K562 (cell line): Measurements from ENCODE around the gene SHROOM3. TPM values are rescaled to one million over a fixed set of nuclear protein-coding genes. Genes with fewer than 3 reads are reported as not detected.
A peak's percentile ranks its signal among the peaks of the same experiment; 100 is the strongest.

ENCODE experiments used
- BACH1 ChIP-seq: fragments of 200-800 bp; sonication (Bioruptor generic); IDR thresholded peaks from 2 replicates; pipeline ENCODE4 v1.6.1; 2016; ENCODE audit warnings: missing genetic modification characterization, missing compliant biosample characterization
- GTF2E2 ChIP-seq: fragments of 200-800 bp; sonication (Bioruptor generic); IDR thresholded peaks from 2 replicates; pipeline ENCODE4 v1.6.1; 2016; ENCODE audit warnings: missing genetic modification characterization, missing compliant biosample characterization
- HDAC6 ChIP-seq: IDR thresholded peaks from 2 replicates; pipeline ENCODE4 v1.6.1; 2012; ENCODE audit warnings: low read depth, mild to moderate bottlenecking, control low read depth, inconsistent platforms, low read length, moderate library complexity
- HOXB6 ChIP-seq: fragments of 250-450 bp; sonication (Bioruptor Pico); IDR thresholded peaks from 2 replicates; pipeline ENCODE4 v1.5.1; 2022; ENCODE audit warnings: mild to moderate bottlenecking, borderline replicate concordance
- KDM4B ChIP-seq, 2 experiments: fragments of 450-650 bp in 1 of 2; sonication (generic) in 1 of 2; IDR thresholded peaks; 2 replicates each; pipeline ENCODE4 v1.6.1; 2016 to 2017; ENCODE audit warnings: borderline replicate concordance in 2 of 2, antibody characterized with exemption in 1 of 2, low read depth in 1 of 2, mild to moderate bottlenecking in 1 of 2
- MEF2D ChIP-seq: conservative IDR thresholded peaks from 2 replicates; pipeline ENCODE4 v1.6.1; 2016; ENCODE audit warnings: low read depth, missing genetic modification characterization, missing compliant biosample characterization
- NEUROD1 ChIP-seq: fragments of 150-350 bp; IDR thresholded peaks from 2 replicates; pipeline ENCODE4 v1.6.1; 2014; ENCODE audit warnings: borderline replicate concordance, low read length, low read depth; ENCODE audit not compliant: partially characterized antibody
- NFYB ChIP-seq: IDR thresholded peaks from 2 replicates; pipeline ENCODE4 v1.6.1; 2011; ENCODE audit warnings: mild to moderate bottlenecking, moderate library complexity; ENCODE audit not compliant: insufficient read length; ENCODE audit errors: extremely low read depth
- NR3C1 ChIP-seq: sonication (generic); formaldehyde crosslinking; IDR thresholded peaks from 2 replicates; pipeline ENCODE4 v1.8.1; 2022; ENCODE audit warnings: missing genetic modification reagents
- NRF1 ChIP-seq, 2 experiments: fragments of 450-650 bp; IDR thresholded peaks in 1 of 2; conservative IDR thresholded peaks in 1 of 2; 2 replicates each; pipeline ENCODE4 v1.6.1; 2014; ENCODE audit warnings: mild to moderate bottlenecking in 2 of 2
- SAFB2 ChIP-seq: fragments of 200-400 bp; formaldehyde crosslinking; IDR thresholded peaks from 2 replicates; pipeline ENCODE4 v1.6.1; 2018; ENCODE audit warnings: borderline replicate concordance, low read length, low read depth, moderate library complexity; ENCODE audit not compliant: severe bottlenecking
- SIN3A ChIP-seq, 2 experiments: fragments of 150-350 bp in 1 of 2; IDR thresholded peaks; 2 replicates each; pipeline ENCODE4 v1.6.1; 2011 to 2016; ENCODE audit warnings: borderline replicate concordance in 2 of 2, low read depth in 2 of 2, low read length in 2 of 2, mild to moderate bottlenecking in 2 of 2, moderate library complexity in 2 of 2; ENCODE audit not compliant: control insufficient read depth in 1 of 2
- ZNF12 ChIP-seq: sonication (generic); formaldehyde crosslinking; IDR thresholded peaks from 2 replicates; pipeline ENCODE4 v1.4.0; 2020; ENCODE audit warnings: mild to moderate bottlenecking, missing genetic modification reagents
- ZNF134 ChIP-seq: fragments of 250-450 bp; sonication (Bioruptor Pico); conservative IDR thresholded peaks from 2 replicates; pipeline ENCODE4 v1.4.0; 2020
- ZNF274 ChIP-seq: IDR thresholded peaks from 2 replicates; pipeline ENCODE4 v1.6.1; 2011; ENCODE audit warnings: low read depth, mild to moderate bottlenecking, low read length, moderate library complexity, borderline replicate concordance
- ZNF282 ChIP-seq: sonication (generic); formaldehyde crosslinking; IDR thresholded peaks from 2 replicates; pipeline ENCODE4 v1.8.1; 2023; ENCODE audit warnings: missing genetic modification reagents
- ZNF41 ChIP-seq: fragments of 250-450 bp; sonication (Bioruptor Pico); conservative IDR thresholded peaks from 2 replicates; pipeline ENCODE4 v1.4.0; 2020; ENCODE audit warnings: mild to moderate bottlenecking
- ZNF785 ChIP-seq: fragments of 250-450 bp; sonication (Bioruptor Pico); IDR thresholded peaks from 2 replicates; pipeline ENCODE4 v1.4.0; 2020; ENCODE audit warnings: mild to moderate bottlenecking
- ZSCAN29 ChIP-seq: fragments of 450-650 bp; IDR thresholded peaks from 2 replicates; pipeline ENCODE4 v1.6.1; 2017
- polyA plus RNA-seq, 8 experiments: library from polyadenylated mRNA; depleted of rRNA in 4 of 8; stranded (reverse) in 5 of 8; unstranded in 3 of 8; fragments of >200 nt; fragmentation: Nextera tagmentation in 2 of 8; fragmentation: Illumina TruSeq in 1 of 8; extraction: Ambion mirVana in 2 of 8; extraction: Trizol in 1 of 8; gene quantifications; 2 replicates each; pipeline versions ENCODE4 v1.2.1 to v1.2.3, GENCODE V29; 2011 to 2014; ENCODE audit warnings: inconsistent platforms in 1 of 8, missing spikeins in 1 of 8
- total RNA-seq, 7 experiments: library from RNA; depleted of rRNA in 6 of 7; stranded (reverse); fragments of >200 nt in 6 of 7; fragmentation: Illumina TruSeq in 2 of 7; extraction: Trizol in 2 of 7; gene quantifications; 2 replicates each; pipeline versions ENCODE4 v1.2.1 to v1.2.3, GENCODE V29; 2011 to 2021; ENCODE audit warnings: low replicate concordance in 1 of 7
- TF ChIP-seq, protein P1 (sequence below): IDR thresholded peaks from 3 replicates; pipeline ENCODE4 v1.6.1; 2011; ENCODE audit warnings: borderline replicate concordance, mild to moderate bottlenecking, moderate library complexity; ENCODE audit not compliant: insufficient read length; ENCODE audit errors: extremely low read depth
- TF ChIP-seq, protein P2 (sequence below): fragments of 450-650 bp; formaldehyde crosslinking; conservative IDR thresholded peaks from 2 replicates; pipeline ENCODE4 v1.4.0; 2022; ENCODE audit warnings: mild to moderate bottlenecking, missing genetic modification characterization
- TF ChIP-seq, protein P3 (sequence below): fragments of 450-650 bp; IDR thresholded peaks from 2 replicates; pipeline ENCODE4 v1.6.1; 2014; ENCODE audit warnings: low read depth, mild to moderate bottlenecking, moderate library complexity, borderline replicate concordance

SHROOM3 gene
- total and polyA plus RNA-seq, 9 of the 15 experiments (the other 6 are each of a cell fraction or from before 2014, with no cell fraction given), result 0.01 to 0.07 TPM; not detected in 7

DNA sequence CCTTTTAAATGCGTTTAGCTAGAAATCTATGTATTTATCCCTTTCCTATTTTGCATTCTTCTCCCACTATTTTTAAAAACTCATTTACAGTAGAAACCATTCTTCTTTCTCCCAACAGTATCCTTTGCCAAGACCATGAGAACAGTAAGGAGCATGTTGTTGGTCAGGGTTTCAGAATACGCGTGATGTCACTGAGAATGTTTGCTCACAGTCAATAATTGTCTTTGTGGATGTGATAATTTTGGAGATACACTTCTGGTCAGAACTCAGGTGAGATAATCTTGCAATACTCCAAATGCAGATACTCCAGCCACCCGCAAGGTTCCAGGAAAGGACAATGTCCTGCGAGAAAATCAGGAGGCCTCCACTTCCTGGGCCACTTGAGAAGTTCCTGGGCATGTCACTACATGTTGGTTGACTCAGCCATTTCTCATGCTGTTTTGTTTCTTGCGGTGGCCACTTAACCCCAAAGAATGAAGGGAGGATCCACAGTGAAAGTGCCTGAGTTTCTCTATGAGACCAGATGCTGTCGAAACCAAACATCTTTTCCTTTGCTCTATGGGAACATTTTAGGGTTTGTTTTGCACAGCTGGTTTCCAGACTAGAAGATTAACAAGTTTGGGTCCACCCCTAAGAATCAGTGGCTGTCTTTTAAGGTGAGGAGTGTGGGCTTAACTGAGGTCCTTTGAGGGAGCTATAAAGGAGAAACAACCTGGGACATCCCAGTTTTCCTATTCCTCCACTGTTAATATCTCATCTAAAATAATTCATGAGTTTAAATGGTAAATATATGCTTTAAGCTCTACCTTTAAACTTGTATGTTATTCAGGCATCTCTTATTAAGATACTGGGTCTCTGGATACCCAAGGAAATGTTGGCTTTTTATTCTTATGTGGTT is 346.9 kb downstream of the SHROOM3 start (continued):
- TF ChIP-seq, protein P1, sequence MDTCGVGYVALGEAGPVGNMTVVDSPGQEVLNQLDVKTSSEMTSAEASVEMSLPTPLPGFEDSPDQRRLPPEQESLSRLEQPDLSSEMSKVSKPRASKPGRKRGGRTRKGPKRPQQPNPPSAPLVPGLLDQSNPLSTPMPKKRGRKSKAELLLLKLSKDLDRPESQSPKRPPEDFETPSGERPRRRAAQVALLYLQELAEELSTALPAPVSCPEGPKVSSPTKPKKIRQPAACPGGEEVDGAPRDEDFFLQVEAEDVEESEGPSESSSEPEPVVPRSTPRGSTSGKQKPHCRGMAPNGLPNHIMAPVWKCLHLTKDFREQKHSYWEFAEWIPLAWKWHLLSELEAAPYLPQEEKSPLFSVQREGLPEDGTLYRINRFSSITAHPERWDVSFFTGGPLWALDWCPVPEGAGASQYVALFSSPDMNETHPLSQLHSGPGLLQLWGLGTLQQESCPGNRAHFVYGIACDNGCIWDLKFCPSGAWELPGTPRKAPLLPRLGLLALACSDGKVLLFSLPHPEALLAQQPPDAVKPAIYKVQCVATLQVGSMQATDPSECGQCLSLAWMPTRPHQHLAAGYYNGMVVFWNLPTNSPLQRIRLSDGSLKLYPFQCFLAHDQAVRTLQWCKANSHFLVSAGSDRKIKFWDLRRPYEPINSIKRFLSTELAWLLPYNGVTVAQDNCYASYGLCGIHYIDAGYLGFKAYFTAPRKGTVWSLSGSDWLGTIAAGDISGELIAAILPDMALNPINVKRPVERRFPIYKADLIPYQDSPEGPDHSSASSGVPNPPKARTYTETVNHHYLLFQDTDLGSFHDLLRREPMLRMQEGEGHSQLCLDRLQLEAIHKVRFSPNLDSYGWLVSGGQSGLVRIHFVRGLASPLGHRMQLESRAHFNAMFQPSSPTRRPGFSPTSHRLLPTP, result no peak
- peak; percentile 14 to 37; a peak in 2 of 4 replicates for TF ChIP-seq NRF1 (conservative IDR thresholded peaks at IDR 0.05 in 1 of 2, IDR thresholded peaks at IDR 0.05 in 1 of 2)
- no peak for TF ChIP-seq ZNF41
- no peak for TF ChIP-seq ZNF282
- TF ChIP-seq, protein P2, sequence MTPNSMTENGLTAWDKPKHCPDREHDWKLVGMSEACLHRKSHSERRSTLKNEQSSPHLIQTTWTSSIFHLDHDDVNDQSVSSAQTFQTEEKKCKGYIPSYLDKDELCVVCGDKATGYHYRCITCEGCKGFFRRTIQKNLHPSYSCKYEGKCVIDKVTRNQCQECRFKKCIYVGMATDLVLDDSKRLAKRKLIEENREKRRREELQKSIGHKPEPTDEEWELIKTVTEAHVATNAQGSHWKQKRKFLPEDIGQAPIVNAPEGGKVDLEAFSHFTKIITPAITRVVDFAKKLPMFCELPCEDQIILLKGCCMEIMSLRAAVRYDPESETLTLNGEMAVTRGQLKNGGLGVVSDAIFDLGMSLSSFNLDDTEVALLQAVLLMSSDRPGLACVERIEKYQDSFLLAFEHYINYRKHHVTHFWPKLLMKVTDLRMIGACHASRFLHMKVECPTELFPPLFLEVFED (CRISPR knock-in tag), result no peak
- TF ChIP-seq BACH1, result peak; percentile 84; the same call in 1 of the 2 replicates
- no peak for TF ChIP-seq NFYB
- no peak for TF ChIP-seq ZSCAN29
- TF ChIP-seq GTF2E2 (tag), result no peak; the same call in 1 of the 2 replicates
- no peak for TF ChIP-seq ZNF134 (CRISPR knock-in tag)
- no peak for TF ChIP-seq KDM4B (IDR thresholded peaks at IDR 0.05; ENCODE audit: borderline replicate concordance in 2 of 2, low read depth in 1 of 2)
- no peak for TF ChIP-seq ZNF12
- no peak for TF ChIP-seq MEF2D (tag)
- no peak for TF ChIP-seq SIN3A (IDR thresholded peaks at IDR 0.05; ENCODE audit: borderline replicate concordance in 2 of 2, control insufficient read depth in 1 of 2, low read depth in 2 of 2, low read length in 2 of 2)
- TF ChIP-seq HDAC6, result no peak
- no peak for TF ChIP-seq HOXB6
- TF ChIP-seq, protein P3, sequence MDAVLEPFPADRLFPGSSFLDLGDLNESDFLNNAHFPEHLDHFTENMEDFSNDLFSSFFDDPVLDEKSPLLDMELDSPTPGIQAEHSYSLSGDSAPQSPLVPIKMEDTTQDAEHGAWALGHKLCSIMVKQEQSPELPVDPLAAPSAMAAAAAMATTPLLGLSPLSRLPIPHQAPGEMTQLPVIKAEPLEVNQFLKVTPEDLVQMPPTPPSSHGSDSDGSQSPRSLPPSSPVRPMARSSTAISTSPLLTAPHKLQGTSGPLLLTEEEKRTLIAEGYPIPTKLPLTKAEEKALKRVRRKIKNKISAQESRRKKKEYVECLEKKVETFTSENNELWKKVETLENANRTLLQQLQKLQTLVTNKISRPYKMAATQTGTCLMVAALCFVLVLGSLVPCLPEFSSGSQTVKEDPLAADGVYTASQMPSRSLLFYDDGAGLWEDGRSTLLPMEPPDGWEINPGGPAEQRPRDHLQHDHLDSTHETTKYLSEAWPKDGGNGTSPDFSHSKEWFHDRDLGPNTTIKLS, result no peak
- no peak for TF ChIP-seq ZNF274
- TF ChIP-seq NR3C1, result no peak
- no peak for TF ChIP-seq SAFB2
- TF ChIP-seq NEUROD1, result no peak
- TF ChIP-seq ZNF785 (CRISPR knock-in tag), result no peak
